Endometrium (tissue), 2 donors: ENCODE data around the gene ELK3.
A peak's percentile ranks its signal among the peaks of the same experiment; 100 is the strongest.

Experiments used
- FAIRE-seq: peaks from 2 replicates; lab custom pipeline; 2012; peaks lifted over from hg19 to GRCh38; lab: Jason Lieb, UNC
- donor health status: control.
- donor health status: control.

The ELK3 gene

GRCh38 chr12:96258104-96258961 lies 64.2 kb downstream of the ELK3 start:
- FAIRE-seq = no peak

- no peak for FAIRE-seq
These were observed 66.1 kb downstream of the ELK3 start for GRCh38 chr12:96260231-96260630.

- no peak for FAIRE-seq
These were observed 66.5 kb downstream of the ELK3 start for GRCh38 chr12:96260644-96261043.

- FAIRE-seq = no peak
These were observed 67.4 kb downstream of the ELK3 start for GRCh38 chr12:96261557-96261956.

- FAIRE-seq = no peak
These were observed 69.3 kb downstream of the ELK3 start for GRCh38 chr12:96263449-96263902.

GRCh38 chr12:96265400-96265799 lies 71.2 kb downstream of the ELK3 start:
- FAIRE-seq = no peak

GRCh38 chr12:96265836-96266235 lies 71.7 kb downstream of the ELK3 start:
- FAIRE-seq = no peak

- peak; percentile 48 for FAIRE-seq
These were observed 72.1 kb downstream of the ELK3 start for GRCh38 chr12:96266238-96266637.

GRCh38 chr12:96271469-96272199 lies 77.5 kb downstream of the ELK3 start:
- no peak for FAIRE-seq

- no peak for FAIRE-seq
These were observed 80.2 kb downstream of the ELK3 start for GRCh38 chr12:96274331-96274730.

GRCh38 chr12:96285158-96285557 lies 91.0 kb downstream of the ELK3 start:
- no peak for FAIRE-seq

- no peak for FAIRE-seq
These were observed 94.9 kb downstream of the ELK3 start for GRCh38 chr12:96289067-96289466.

- no peak for FAIRE-seq
These were observed 98.9 kb downstream of the ELK3 start for GRCh38 chr12:96293093-96293492.

GRCh38 chr12:96294831-96295230 lies 100.7 kb downstream of the ELK3 start:
- no peak for FAIRE-seq

- FAIRE-seq = no peak
These were observed 101.5 kb downstream of the ELK3 start for GRCh38 chr12:96295532-96296160.

- peak; percentile 99 for FAIRE-seq
These were observed 103.3 kb downstream of the ELK3 start for GRCh38 chr12:96297504-96297903.

GRCh38 chr12:96300064-96300463 lies 105.9 kb downstream of the ELK3 start:
- no peak for FAIRE-seq

- peak; percentile 51 for FAIRE-seq
These were observed 107.6 kb downstream of the ELK3 start for GRCh38 chr12:96301732-96302131.

GRCh38 chr12:96302687-96303310 lies 108.6 kb downstream of the ELK3 start:
- no peak for FAIRE-seq

GRCh38 chr12:96303653-96304052 lies 109.5 kb downstream of the ELK3 start:
- FAIRE-seq = no peak

GRCh38 chr12:96305665-96306064 lies 111.5 kb downstream of the ELK3 start:
- no peak for FAIRE-seq

GRCh38 chr12:96308881-96309280 lies 114.7 kb downstream of the ELK3 start:
- FAIRE-seq = no peak
